HG03354 (cell line): ENCODE data around the gene FLNB.
"Not testable (repeated sequence)": the region's sequence is repeated elsewhere in the genome, so short reads cannot be mapped to it uniquely, and the experiment has no call there.

Experiments
- ATAC-seq: cut with Tn5 transposase; IDR thresholded peaks from one replicate; pipeline ENCODE4 v1.9.1; 2021; ENCODE audit warnings: mild to moderate bottlenecking; ENCODE audit not compliant: unreplicated experiment, poor library complexity, severe bottlenecking

The FLNB gene

DNA sequence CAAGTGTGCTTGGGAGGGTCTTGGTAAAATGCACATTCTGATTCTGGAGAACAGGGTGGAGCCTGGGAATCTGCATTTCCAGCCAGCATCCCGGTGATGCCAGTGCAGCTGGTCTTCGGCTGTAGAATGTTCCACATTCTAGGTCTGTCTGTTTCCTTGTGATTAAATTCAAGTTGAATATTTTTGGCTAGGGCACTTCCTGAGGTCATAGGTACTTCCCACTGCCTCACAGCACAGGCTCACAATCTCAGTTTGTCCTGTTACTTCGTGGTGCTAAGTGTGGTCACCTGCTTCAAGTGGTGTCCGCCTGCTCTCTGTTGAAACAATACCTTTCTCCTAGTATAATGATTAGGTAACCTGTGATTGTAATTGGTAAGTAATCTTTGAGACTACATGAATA is 40.1 kb downstream of the FLNB start:
- ATAC-seq, result no peak

GRCh38 chr3:58049143-58049785 is 41.0 kb downstream of the FLNB start:
- no peak for ATAC-seq

DNA sequence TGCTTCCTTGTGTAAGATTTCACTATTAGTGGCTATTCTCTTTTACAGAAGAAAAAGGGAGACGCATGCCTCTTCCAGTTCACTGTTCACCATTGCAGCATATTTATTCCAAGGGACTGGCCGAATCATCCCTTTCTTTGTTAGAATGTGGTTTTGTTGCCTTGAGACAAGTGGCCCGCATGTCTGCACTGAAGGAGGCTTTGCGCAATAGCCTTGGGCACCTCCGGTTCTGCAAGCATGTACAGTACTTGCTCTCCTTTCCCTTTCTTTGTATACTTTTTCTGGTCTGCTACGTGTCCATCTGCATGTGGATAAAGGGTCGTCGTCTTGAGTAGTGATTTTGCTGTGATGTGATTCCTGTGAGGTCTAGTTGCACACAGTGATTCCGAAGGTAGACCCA is 43.0 kb downstream of the FLNB start:
- no peak for ATAC-seq

DNA sequence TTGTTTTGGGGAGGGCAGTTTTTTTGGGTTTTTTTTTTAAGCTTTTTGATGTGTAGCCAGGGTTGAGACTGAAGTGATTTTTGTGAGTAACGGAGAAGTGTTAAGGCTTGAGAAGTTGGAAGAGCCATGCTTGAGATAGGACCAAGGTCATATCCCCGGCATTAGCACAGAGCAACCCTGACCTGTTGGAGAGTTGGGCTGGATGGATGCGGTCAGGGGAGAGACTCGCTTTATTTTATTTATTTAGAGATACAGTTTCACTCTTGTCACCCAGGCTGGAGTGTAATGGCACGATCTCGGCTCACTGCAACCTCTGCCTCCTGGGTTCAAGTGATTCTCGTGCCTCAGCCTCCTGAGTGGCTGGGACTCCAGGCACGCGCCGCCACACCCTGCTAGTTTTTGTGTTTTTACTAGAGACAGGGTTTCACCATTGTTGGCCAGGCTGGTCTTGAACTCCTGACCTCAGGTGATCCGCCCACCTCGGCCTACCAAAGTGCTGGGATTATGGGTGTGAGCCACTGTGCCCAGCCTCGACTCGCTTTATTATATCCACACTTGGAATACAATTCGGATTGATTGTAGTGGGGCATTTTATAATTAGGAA is 43.5 kb downstream of the FLNB start:
- not testable (repeated sequence) for ATAC-seq

DNA sequence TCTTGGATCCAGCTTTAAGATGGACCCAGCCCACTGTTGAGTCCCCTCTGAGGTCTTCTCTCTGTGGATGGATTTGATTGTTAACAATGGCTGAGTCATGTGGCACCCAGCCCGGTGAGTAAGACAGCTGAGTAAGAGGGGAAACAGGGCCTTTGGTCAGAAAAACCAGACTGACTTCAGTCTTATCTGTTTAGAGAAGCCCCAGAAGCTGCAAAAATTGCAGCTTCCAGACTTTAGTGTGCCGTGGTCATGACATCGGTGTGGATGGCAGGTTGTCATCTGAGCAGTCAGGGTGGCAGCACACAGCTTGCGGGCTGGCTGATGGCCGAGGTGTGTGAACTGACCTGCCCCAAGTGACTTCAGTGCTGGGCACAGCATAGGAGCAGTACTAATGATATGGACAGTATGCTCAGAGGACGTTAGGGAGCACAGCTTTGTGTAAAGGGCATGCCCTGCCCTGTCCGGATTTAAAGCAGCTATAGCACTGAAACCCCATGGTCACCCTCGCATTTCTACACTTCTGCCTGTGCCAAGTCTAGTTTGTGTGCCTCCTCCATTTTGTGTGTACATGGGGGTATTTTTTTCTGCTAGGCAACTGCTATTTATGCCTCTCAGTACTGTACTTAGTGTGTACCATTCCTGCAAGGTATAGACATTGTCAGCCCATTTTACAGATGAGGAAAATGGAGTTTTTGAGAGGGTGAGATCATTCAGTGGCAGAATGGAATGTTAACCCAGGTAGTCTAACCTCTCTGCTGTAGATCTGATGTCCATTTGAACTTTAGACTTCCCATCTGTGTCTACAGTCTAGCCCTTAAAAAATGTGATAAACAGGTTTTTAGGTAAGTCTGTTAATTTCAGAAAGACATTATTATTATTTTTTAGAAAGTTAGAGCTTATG is 44.4 kb downstream of the FLNB start:
- no peak for ATAC-seq

DNA sequence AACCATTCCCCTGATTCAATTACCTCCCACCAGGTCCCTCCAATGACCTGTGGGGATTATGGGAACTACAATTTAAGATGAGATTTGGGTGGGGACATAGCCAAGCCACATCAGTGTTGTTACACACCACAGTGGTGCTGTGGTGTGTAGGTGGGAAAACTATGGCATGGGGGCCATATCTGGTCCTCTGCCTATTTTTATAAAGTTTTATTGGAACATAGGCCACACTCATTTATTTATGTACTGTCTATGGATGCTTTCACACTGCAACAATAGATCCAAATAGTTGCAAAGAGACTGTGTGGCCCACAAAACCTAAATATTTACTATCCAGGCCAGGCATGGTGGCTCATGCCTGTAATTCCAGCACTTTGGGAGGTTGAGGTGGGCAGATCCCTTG is 46.4 kb downstream of the FLNB start:
- ATAC-seq, result no peak

DNA sequence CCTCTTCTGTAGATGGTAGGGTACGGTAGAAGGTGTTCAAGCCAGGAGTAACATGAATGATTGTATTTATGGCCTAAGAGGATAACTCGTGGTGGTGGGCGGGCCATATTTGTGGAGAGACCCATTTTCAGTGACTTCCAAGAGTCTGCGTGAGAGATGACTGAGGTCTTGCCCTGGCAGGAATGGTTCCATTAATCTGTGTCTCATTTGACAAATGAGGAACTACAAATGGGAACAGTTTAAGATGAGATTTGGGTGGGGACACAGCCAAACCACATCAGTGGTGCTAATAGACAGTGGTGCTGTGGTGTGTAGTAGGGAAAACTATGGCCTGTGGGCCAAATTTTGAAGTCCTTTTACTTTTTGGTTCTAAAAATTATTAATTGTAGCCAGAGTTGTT is 47.1 kb downstream of the FLNB start:
- no peak for ATAC-seq

GRCh38 chr3:58055891-58056290 is 47.7 kb downstream of the FLNB start:
- not testable (repeated sequence) for ATAC-seq

GRCh38 chr3:58058361-58059263 is 50.4 kb downstream of the FLNB start:
- no peak for ATAC-seq

DNA sequence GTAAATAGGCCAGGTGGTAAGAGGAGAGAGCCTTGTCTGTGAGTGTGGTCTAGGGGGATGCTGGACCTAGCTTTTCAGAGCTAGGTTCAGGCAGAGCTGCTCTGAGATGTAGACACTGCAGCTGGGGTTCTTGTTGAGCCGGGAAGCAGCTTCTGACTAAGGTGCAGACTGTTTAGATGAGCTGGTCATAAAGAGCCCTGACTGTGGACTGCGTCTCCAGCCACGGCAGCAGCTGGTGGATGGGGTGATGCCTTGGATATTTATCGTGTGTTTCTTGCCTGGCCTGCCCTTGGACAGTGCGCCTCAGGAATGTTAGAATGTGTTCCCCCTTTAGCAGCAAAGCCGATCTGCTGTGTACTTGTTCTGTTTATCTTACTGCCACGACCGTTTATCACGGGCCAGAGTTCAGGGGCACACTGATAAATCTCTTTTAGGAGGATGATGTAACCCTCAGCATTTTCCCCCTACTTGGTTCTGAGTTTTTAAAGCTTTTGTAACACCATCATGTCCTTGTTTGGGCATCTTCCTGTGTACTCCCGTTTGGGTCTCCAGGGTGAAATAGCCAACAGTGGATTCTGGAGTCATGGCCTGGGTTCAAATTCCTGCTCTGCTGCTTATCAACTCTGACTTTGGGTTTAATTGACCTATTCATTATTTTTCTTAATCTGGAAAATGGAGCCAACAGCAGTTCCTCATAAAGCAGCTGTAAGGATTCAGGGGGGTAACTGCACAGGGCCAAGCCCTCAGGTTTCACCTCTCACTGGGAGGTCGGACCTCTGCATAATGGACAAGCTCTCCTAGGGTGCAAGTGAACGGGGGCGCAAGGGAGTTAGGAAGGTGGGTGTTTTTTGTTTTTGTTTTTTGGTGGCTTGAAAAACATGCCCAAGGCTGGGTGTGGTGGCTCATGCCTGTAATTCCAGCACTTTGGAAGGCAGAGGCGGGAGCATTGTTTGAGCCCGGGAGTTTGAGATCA is 51.4 kb downstream of the FLNB start:
- ATAC-seq, result no peak

DNA sequence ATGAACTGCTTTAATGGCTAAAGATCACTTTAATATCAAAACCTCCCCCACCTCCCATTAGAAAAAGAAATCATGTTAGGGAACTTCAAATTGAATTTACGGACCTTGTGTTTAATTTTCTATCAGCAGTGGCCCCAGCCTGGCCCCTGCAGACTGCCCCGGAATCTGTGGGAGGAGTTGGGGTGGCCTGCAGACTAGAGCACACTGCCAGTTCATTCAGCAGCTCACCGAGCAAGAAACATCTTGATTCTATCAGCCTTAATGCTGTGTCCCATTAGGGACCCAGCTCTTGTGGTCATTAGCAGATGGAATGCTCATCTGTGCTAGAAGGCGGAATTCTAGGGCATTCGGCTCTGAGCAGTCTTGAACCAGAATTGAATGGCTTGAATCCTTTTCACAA is 54.2 kb downstream of the FLNB start:
- ATAC-seq, result no peak

GRCh38 chr3:58063022-58063815 is 55.0 kb downstream of the FLNB start:
- no peak for ATAC-seq

DNA sequence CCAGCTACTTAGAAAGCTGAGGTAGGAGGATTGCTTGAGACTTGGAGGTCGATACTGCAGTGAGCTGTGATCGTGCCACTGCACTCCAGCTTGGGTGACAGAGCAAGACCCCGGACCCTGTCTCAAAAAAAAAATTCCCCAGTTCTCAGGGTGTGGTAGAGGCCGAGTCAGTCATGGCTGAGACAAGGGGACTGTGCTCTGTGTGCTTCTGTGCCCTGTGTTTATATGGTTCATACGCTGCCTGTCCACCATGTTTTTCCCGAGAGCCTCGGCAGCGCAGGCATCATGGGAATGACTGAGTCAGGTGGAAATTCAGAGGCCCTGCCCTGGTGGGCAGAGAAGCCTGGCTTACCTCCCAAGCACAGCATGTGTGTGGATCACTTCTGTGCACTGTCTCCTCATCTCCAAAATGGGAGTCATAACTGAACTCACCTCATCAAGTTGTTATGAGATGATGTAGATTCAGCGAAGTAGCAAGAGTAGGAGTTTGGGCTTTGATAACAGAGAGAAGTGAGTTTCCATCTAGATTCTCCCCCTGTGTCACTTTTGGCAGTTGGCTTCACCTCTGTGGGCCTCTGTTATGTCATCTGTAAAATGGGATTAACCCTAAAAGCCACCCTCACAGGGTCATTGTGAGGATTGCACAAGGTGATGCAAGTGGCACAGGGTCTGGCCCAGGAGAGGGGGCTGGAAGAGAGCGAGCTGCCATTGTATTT is 56.9 kb downstream of the FLNB start:
- ATAC-seq, result no peak

DNA sequence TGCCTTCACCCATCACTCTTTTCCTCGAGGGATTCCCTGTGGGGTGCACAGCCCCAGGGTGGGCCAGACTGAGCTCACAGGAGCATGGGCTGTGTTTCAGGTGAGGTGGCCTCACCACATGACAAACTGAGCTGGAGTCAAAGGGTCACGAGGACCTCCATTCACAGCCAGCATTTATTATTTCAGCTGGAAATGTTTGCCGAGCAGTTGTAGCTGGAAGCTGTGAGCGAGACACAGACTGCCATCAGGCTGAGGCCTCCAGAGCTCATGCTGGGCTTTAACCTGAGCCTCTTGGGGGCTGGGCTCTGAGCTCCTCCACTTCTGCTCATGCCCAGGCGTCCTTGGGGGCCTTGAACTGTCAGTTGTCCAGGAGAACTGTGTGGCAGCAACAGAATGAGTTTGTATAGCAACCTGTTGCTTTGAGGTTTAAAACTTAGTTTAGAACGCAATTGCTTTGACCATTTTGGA is 57.5 kb downstream of the FLNB start:
- ATAC-seq, result no peak

DNA sequence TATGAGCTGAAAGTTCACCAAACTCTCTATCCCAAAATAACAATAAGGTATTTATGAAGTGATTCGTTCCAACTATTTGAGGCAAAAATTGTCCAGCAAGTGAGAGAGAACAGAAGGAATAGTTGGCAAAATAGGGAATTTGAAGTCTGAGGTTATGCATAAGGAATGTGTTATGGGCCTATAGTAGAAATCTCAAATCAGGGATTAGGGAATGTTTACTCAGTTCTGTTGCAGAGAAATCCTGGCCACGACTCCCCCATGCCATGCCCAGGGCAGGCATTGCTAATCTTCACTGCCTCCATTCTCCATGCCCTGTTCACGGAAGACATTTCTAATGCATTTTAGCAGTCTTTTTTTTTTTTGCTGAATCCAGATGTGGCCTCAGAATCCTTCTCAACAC is 58.6 kb downstream of the FLNB start:
- ATAC-seq, result no peak

- ATAC-seq, result no peak
Measured at GRCh38 chr3:58068122-58068809, 60.0 kb downstream of the FLNB start.

DNA sequence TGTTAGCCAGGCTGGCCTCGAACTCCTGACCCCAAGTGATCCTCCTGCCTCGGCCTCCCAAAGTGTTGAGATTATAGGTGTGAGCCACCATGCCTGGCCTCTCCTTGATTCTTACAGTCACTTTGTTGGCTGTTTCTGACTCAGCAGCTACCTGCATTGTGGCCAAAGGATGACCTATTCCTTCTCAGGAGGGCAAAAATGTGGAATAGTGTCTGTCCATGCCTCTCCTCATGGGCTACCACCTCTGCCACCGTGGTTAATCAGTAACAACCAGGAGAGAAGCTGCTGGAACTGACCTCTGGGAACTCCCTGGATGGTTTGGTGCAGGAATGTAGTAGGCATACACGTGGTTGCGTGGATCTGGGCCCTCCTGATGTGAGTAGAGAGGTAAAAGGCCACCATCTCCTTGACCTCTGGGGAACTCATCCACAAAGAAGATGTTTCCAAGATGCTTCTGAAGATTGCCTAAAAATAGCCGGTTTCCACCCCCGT is 63.3 kb downstream of the FLNB start:
- ATAC-seq, result no peak
